Pancreas (tissue), 10 donors: ENCODE results near the gene ACSBG1. TPM values are rescaled to one million over a fixed set of nuclear protein-coding genes. Genes with fewer than 3 reads are reported as not detected.

Source experiments
- ATAC-seq, 4 donors: fragments of 200-7000 bp; cut with Tn5 transposase; one replicate each; pipeline versions ENCODE4 v1.8.0 to v1.9.1; 2020; ENCODE audit warnings: mild to moderate bottlenecking in 4 of 4, moderate library complexity in 4 of 4
- DNase-seq, 6 donors: peaks; one replicate each; pipeline ENCODE4 v3.0.0-alpha.2; 2020
- FAIRE-seq: peaks from 2 replicates; lab custom pipeline; 2012; peaks lifted over from hg19 to GRCh38; lab: Jason Lieb, UNC
- H3K27ac ChIP-seq, 4 donors: fragments of 200-600 bp; sonication (generic); 1 replicate in 3 of 4; 2 replicates in 1 of 4; pipeline versions ENCODE4 v1.5.0 to v1.8.0; 2020
- H3K27me3 ChIP-seq, 4 donors: fragments of 200-600 bp; one replicate each; pipeline ENCODE4 v1.8.0; 2021
- H3K36me3 ChIP-seq, 3 donors: fragments of 200-600 bp; sonication (generic) in 1 of 3; one replicate each; pipeline versions ENCODE4 v1.5.0 to v1.8.0; 2020 to 2021
- H3K4me1 ChIP-seq, 3 donors: fragments of 200-600 bp; one replicate each; pipeline ENCODE4 v1.8.0; 2021
- H3K4me3 ChIP-seq, 4 donors: fragments of 200-600 bp; sonication (generic) in 2 of 4; one replicate each; pipeline versions ENCODE4 v1.5.0 to v1.8.0; 2020 to 2021
- H3K9me3 ChIP-seq, 4 donors: fragments of 200-600 bp; one replicate each; pipeline ENCODE4 v1.8.0; 2021
- CTCF ChIP-seq, 4 donors: fragments of 200-600 bp; sonication (generic) in 3 of 4; IDR thresholded peaks; one replicate each; pipeline versions ENCODE4 v1.5.0 to v1.8.0; 2021; ENCODE audit warnings: antibody characterized with exemption in 4 of 4
- WGBS, 2 donors: extraction: QIAGEN DNeasy Blood & Tissue Kit; methylation state at CpG; one replicate each; pipeline ENCODE4 v1.1.7; 2013; 5-methylcytosine and 5-hydroxymethylcytosine counted together
- intact Hi-C, 3 donors: fragments of 100-400 bp; cut with DNase I; formaldehyde crosslinking; loops; one replicate each; pipeline versions ENCODE4 v1.11.1 to v1.14.2; 2022
- polyA plus RNA-seq, 2 donors: library from polyadenylated mRNA; stranded (reverse); fragments of 200-250 nt; gene quantifications; one replicate each; pipeline ENCODE4 v1.2.3, GENCODE V29; 2013
- total RNA-seq, 6 donors: library from RNA; stranded (reverse); fragmentation: NEBNext Ultra II Directional in 4 of 6; extraction: Animal tissue kit (Norgen Biotek cat#: 25700) in 4 of 6; gene quantifications; one replicate each; pipeline versions ENCODE4 v1.2.1 to v1.2.4, GENCODE V29; 2021 to 2023
- donor health status: healthy with polysubstance abuse.
- donor health status: DM: no; HTN: no; CAD: no; lungs with moderate emphysema.
- donor health status: DM: no; HTN: no; CAD: no.
- donor health status: control.
- donor health status: control.
- donor health status: Bipolar disorder and iron deficiency.
- donor health status: DM: yes; HTN: yes; CAD: no.
- donor health status: DM: no; HTN: no; CAD: no.
- donor health status: DM: no; HTN: no; CAD: no.
- donor health status: DM: yes; HTN: yes; CAD: no.

ACSBG1 gene
- total and polyA plus RNA-seq, 8 donors, result 0.04 to 0.12 (median 0.04) TPM; not detected in 5

- no peaks in the 10 kb centered on the region for H3K4me1 ChIP-seq
- DNase-seq, result peak in 2 of 6 donors; percentile 15 to 48
- TF ChIP-seq CTCF (IDR thresholded peaks at IDR 0.05), result peak; percentile 56 to 73 (median 66)
- H3K4me3 ChIP-seq, result no peak overlapping the region
- no peak overlapping the region for H3K27ac ChIP-seq
- 17 to 19% methylated on average over 7 of the region's 7 CpGs for WGBS, 2 donors
- ATAC-seq, result peak; percentile 82 to 98 (median 93)
- no peak for FAIRE-seq
- no peaks in the 10 kb centered on the region for H3K27me3 ChIP-seq
- intact Hi-C loops, result loop anchor here in 2 of 3 donors (5.0 to 10.0 kb wide), 2 partner anchors 71 to 83 kb away; no protein-coding TSS in a partner anchor
- no peaks in the 10 kb centered on the region for H3K9me3 ChIP-seq
- no peaks in the 10 kb centered on the region for H3K36me3 ChIP-seq
These were observed 38.6 kb downstream of the ACSBG1 start for GRCh38 chr15:78195735-78196201.

GRCh38 chr15:78194568-78194925, 39.8 kb downstream of the ACSBG1 start:
- WGBS, 2 donors, result 85 to 91% methylated on average over 15 of the region's 15 CpGs
- DNase-seq, result peak in 1 of 6 donors; percentile 4
- no peak for ATAC-seq
- no peak overlapping the region for H3K4me3 ChIP-seq
- no peaks in the 10 kb centered on the region for H3K36me3 ChIP-seq
- H3K9me3 ChIP-seq, result no peaks in the 10 kb centered on the region
- TF ChIP-seq CTCF (IDR thresholded peaks at IDR 0.05), result no peak
- FAIRE-seq, result no peak
- no peaks in the 10 kb centered on the region for H3K4me1 ChIP-seq
- no peaks in the 10 kb centered on the region for H3K27me3 ChIP-seq
- H3K27ac ChIP-seq, result no peak overlapping the region
- intact Hi-C loops, result loop anchor here in 1 of 3 donors (10.0 kb wide), 1 partner anchor 70 kb away; no protein-coding TSS in a partner anchor

GRCh38 chr15:78193731-78194567, 40.4 kb downstream of the ACSBG1 start:
- ATAC-seq (no peak), FAIRE-seq (no peak)
- intact Hi-C loops, result loop anchor here in 1 of 3 donors (10.0 kb wide), 1 partner anchor 69 kb away; no protein-coding TSS in a partner anchor

GRCh38 chr15:78192826-78193594, 41.4 kb downstream of the ACSBG1 start:
- no peak for FAIRE-seq

More at GRCh38 chr15:78193731-78194567, 40.4 kb downstream of the ACSBG1 start:
- no peaks in the 10 kb centered on the region for H3K9me3 ChIP-seq
- H3K27ac ChIP-seq, result no peak overlapping the region
- no peaks in the 10 kb centered on the region for H3K36me3 ChIP-seq
- DNase-seq, result peak in 2 of 6 donors; percentile 5 to 11
- no peak for TF ChIP-seq CTCF (IDR thresholded peaks at IDR 0.05)
- no peaks in the 10 kb centered on the region for H3K27me3 ChIP-seq
- H3K4me1 ChIP-seq, result no peaks in the 10 kb centered on the region
- no peak overlapping the region for H3K4me3 ChIP-seq
- 84 to 85% methylated on average over 15 of the region's 15 CpGs for WGBS, 2 donors

More at GRCh38 chr15:78192826-78193594, 41.4 kb downstream of the ACSBG1 start:
- DNase-seq, result peak in 1 of 6 donors; percentile 8
- Histone ChIP-seq H3K4me1 (no peaks in the 10 kb centered on the region), H3K4me3 (no peak overlapping the region), H3K36me3 (no peaks in the 10 kb centered on the region), H3K9me3 (no peaks in the 10 kb centered on the region), H3K27ac (no peak overlapping the region), H3K27me3 (no peaks in the 10 kb centered on the region)
- WGBS, 2 donors, result 87 to 88% methylated on average over 10 of the region's 10 CpGs
- ATAC-seq, result no peak
- intact Hi-C loops, result loop anchor here in 1 of 3 donors (10.0 kb wide), 1 partner anchor 68 kb away; no protein-coding TSS in a partner anchor
- no peak for TF ChIP-seq CTCF (IDR thresholded peaks at IDR 0.05)
